ENCODE results near the gene CD200. TPM values are rescaled to one million over a fixed set of nuclear protein-coding genes. Genes with fewer than 3 reads are reported as not detected.
A peak's percentile ranks its signal among the peaks of the same experiment; 100 is the strongest.

CD200 gene
- total RNA-seq, 1 experiment from 2014 or later, result not detected

- DNase-seq (ENCODE audit: low spot score), result no peak
- intact Hi-C loops (cut with micrococcal nuclease; ENCODE audit: unreplicated experiment), result no loop called here
- Histone ChIP-seq H3K27ac (ENCODE audit: low read depth, low read length, poor library complexity, severe bottlenecking) (no peak overlapping the region), H3K36me3 (ENCODE audit: insufficient read depth, low read length, poor library complexity, severe bottlenecking) (no peaks in the 10 kb centered on the region), H3K4me3 (ENCODE audit: low read depth, low read length, poor library complexity, severe bottlenecking) (no peak overlapping the region), H3K27me3 (replicated peaks; ENCODE audit: insufficient read depth, low read depth, low read length, poor library complexity) (no peaks in the 10 kb centered on the region), H3K9me3 (ENCODE audit: low read depth, low read length, poor library complexity, severe bottlenecking) (no peaks in the 10 kb centered on the region), H3K4me1 (ENCODE audit: insufficient read depth, low read length, poor library complexity, severe bottlenecking) (peaks cover 10% of the 10 kb centered on the region)
- no TSS peak for BruUV-seq (replicated peaks)
- TF ChIP-seq EZH2 (IDR thresholded peaks at IDR 0.05; ENCODE audit: borderline replicate concordance, low read depth, low read length, poor library complexity, severe bottlenecking) (no peak), CTCF (conservative IDR thresholded peaks at IDR 0.05; ENCODE audit: low read depth, low read length) (no peak)
- POLR2A ChIA-PET (ENCODE audit: low non-redundant PET), result no interaction called here
- CTCF ChIA-PET, result no interaction called here
These were observed 21.8 kb downstream of the CD200 start for GRCh38 chr3:112354642-112355306.

GRCh38 chr3:112355307-112355687 lies 22.3 kb downstream of the CD200 start:
- no peak overlapping the region for H3K27ac ChIP-seq (ENCODE audit: low read depth, low read length, poor library complexity, severe bottlenecking)
- no peak overlapping the region for H3K4me3 ChIP-seq (ENCODE audit: low read depth, low read length, poor library complexity, severe bottlenecking)
- no peaks in the 10 kb centered on the region for H3K27me3 ChIP-seq (replicated peaks; ENCODE audit: insufficient read depth, low read depth, low read length, poor library complexity)
- POLR2A ChIA-PET (ENCODE audit: low non-redundant PET), result no interaction called here
- intact Hi-C loops (cut with micrococcal nuclease; ENCODE audit: unreplicated experiment), result no loop called here
- CTCF ChIA-PET, result no interaction called here
- no peaks in the 10 kb centered on the region for H3K36me3 ChIP-seq (ENCODE audit: insufficient read depth, low read length, poor library complexity, severe bottlenecking)
- TF ChIP-seq EZH2 (IDR thresholded peaks at IDR 0.05; ENCODE audit: borderline replicate concordance, low read depth, low read length, poor library complexity, severe bottlenecking), result no peak
- BruUV-seq (replicated peaks), result no TSS peak
- no peaks in the 10 kb centered on the region for H3K9me3 ChIP-seq (ENCODE audit: low read depth, low read length, poor library complexity, severe bottlenecking)
- H3K4me1 ChIP-seq (ENCODE audit: insufficient read depth, low read length, poor library complexity, severe bottlenecking), result peaks cover 10% of the 10 kb centered on the region
- no peak for DNase-seq (ENCODE audit: low spot score)

- Histone ChIP-seq H3K36me3 (ENCODE audit: insufficient read depth, low read length, poor library complexity, severe bottlenecking) (no peaks in the 10 kb centered on the region), H3K4me1 (ENCODE audit: insufficient read depth, low read length, poor library complexity, severe bottlenecking) (no peaks in the 10 kb centered on the region), H3K4me3 (ENCODE audit: low read depth, low read length, poor library complexity, severe bottlenecking) (peak overlapping the region; percentile 3), H3K27me3 (replicated peaks; ENCODE audit: insufficient read depth, low read depth, low read length, poor library complexity) (no peaks in the 10 kb centered on the region), H3K9me3 (ENCODE audit: low read depth, low read length, poor library complexity, severe bottlenecking) (no peaks in the 10 kb centered on the region), H3K27ac (ENCODE audit: low read depth, low read length, poor library complexity, severe bottlenecking) (no peak overlapping the region)
- TF ChIP-seq EZH2 (IDR thresholded peaks at IDR 0.05; ENCODE audit: borderline replicate concordance, low read depth, low read length, poor library complexity, severe bottlenecking) (no peak), CTCF (conservative IDR thresholded peaks at IDR 0.05; ENCODE audit: low read depth, low read length) (no peak)
- intact Hi-C loops (cut with micrococcal nuclease; ENCODE audit: unreplicated experiment), result no loop called here
- ChIA-PET CTCF (no interaction called here), POLR2A (ENCODE audit: low non-redundant PET) (no interaction called here)
- no TSS peak for BruUV-seq (replicated peaks)
- no peak for DNase-seq (ENCODE audit: low spot score)
These were observed 25.2 kb downstream of the CD200 start for GRCh38 chr3:112357930-112358780.
